HG03159 (cell line): Measurements from ENCODE around the gene CKB.
"Not testable (repeated sequence)": the region's sequence is repeated elsewhere in the genome, so short reads cannot be mapped to it uniquely, and the experiment has no call there.

Experiments
- ATAC-seq: cut with Tn5 transposase; IDR thresholded peaks from one replicate; pipeline ENCODE4 v1.9.1; 2021; ENCODE audit warnings: mild to moderate bottlenecking, moderate library complexity; ENCODE audit not compliant: unreplicated experiment

Gene CKB

DNA sequence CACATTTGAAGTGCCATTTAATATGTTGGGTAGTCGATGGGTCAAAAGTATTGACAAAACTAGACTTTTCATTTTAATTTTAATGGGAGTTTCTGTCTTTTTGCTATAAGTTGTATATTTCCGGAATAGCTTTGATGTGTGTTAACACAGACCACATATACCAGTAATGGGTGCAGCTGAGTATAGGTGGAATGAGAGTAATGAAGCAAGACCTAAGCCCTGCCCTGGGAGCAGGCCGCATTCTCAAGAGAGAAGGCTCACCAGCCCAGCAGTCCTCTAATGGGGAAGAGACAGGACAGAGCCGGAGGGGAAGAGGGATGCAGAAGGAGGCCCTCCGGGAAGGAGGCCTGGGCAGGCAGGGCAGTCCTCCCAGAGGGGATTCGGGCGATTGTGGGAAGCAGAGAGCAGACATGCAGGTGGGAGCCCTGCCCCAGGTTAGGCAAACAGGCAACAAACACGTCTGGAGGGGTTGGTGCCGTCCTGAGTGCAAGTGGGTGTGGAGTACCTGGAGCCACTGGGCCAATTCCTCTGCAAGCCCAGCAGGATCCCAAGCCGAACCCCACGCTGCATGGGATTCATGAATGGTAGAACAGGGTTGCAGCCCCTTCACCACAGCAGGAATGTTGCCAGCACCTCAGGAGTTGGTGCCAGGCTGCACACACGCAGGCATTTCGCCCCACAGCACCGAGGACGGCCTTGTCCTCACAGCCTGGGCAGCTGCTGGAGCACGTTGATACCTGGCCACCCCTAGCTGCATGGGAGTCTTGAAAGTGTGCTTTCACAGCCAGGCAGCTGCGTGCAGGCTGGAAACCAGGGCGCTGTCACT is 7.8 kb downstream of the CKB start:
- ATAC-seq: no peak

DNA sequence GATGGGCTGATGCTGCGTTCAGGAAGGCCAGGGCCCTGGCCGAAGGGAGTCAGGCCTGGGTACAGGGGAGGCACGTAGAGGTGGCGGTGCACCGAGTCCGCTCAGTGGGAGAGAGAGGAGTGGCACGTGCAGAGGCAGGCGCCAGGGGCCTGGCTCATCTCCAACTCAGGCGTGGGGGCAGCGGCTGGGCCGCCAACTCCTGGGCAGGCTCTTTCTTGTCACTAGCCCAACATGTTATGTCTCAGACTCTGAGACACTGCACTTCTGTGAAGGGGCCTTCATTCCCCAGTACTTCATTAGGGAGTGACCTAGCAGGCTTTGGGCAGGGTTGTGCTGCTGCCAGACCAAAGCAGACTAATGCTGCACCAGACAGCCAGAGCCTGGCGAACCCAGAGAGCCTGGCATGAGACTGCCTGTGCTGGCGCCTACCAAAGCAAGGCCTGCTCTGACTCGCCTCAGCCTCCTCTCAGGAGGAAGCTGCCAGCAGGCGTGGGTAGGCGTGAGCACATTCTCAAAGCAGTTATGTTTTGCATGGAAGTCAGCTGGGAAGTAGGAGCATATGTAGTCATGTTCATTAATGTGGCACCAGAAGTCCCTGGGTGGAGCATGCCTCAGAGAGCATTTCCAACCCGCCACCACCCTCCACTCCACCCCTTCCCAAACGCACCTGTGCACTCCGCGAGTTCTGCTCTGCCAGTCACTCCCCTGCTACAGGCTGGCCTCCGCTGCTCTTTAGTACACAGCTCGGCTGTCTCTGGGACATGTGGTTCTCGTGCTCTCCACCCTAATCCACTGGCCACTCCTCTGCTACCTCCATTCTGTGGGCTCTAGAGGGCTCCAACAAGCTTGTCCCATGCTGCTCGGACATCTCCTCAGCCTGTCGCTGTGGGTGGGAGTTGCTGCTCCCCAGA is 9.7 kb downstream of the CKB start:
- ATAC-seq: no peak

DNA sequence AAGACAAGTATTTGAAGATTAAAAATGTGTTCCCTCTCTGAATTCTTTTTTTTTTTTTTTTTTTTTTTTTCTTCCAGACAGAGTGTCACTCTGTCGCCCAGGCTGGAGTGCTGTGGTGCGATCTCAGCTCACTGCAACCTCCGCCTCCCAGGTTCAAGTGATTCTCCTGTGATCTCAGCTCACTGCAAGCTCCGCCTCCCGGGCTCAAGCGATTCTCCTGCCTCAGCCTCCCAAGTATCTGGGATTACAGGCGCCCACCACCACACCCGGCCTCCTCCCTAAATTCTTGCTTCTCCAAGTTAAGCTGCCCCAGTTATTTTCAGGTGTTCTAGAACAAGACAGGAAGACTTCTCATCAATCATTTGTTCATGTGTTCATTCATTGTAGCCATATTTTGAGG is 10.4 kb downstream of the CKB start:
- ATAC-seq: not testable (repeated sequence)

DNA sequence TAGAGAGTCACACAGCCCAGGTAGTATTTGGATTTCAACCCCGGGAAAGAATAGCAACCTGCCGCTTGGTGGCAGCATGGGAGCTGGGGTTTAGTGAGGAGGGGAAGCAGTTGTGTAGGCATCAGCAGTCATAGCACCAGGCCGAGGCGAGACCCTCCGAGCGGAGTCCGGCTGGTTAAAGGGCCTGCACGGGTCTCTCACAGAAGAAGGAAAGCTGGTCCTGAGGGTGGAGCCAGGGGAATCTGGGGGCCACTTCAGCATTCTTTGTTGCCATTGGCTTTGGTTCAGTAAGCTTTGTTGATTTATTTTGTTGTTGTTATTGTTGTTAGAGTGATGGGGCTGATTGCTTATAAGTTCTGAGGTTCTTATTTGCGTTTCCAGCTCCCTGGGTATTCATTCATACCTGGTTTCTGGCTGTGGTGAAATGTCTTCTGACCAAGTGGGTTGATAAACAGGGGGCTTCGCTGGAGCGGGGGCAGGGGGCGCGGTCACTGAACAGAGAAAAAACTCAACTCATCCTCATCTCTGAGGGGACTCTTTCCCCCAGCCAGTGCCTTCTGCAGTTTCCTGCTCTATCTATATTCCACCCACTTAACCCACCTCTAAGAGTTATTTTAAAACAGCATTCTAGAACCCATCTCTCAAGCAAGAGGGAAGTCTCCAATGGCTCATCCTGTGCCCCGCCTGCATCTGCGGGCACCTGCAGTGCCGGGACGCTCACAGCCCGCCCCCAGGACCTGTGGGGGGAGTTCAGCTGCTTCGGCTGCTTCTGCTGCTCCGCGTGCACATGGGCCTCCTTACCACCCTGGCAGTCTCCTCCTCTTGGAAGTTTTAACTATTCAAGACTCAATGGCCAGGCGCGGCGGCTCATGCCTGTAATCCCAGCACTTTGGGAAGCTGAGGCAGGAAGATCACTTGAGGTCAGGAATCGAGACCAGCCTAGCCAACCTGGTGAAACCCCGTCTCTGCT is 11.6 kb downstream of the CKB start:
- ATAC-seq: no peak

DNA sequence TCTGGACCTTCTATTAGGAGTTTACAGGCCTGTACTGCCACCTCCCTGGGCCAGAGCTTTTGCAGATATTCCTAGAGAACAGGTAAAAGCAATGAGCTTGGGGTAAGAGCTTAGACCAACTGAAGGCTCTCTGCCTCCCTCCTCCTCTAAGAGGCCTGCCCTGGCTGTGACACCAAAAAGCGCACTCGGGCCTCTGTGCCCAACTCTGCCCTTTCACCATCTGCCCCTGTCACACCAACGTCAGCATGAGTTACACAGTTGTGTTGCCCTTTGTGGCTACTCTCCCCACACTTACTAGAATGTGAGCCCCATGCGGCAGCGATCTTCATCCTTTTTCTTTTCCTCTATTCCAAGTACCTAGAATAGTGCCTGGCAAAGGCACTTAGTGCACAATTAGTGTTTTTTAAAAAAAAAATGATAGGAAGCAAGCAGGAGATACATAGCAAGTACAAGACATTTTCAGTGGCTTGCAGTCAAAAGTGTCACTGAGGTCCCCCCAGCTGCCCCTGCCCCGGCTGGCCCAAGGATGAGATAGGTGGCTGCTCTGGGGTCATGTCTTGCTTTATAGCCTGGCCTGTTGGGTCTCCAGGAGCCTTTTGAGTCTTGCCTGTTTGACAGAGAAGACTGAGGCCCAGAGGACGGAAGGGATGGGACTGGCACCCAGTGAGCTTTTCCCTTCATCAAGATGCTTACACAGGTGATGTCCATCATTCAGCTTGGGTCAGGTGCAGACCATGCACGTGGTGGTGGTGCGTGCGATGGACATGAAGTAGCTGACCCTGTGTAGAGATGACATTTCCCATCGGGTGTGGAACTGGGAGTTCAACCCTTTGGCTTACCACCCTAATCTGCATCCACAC is 12.5 kb downstream of the CKB start:
- ATAC-seq: no peak

DNA sequence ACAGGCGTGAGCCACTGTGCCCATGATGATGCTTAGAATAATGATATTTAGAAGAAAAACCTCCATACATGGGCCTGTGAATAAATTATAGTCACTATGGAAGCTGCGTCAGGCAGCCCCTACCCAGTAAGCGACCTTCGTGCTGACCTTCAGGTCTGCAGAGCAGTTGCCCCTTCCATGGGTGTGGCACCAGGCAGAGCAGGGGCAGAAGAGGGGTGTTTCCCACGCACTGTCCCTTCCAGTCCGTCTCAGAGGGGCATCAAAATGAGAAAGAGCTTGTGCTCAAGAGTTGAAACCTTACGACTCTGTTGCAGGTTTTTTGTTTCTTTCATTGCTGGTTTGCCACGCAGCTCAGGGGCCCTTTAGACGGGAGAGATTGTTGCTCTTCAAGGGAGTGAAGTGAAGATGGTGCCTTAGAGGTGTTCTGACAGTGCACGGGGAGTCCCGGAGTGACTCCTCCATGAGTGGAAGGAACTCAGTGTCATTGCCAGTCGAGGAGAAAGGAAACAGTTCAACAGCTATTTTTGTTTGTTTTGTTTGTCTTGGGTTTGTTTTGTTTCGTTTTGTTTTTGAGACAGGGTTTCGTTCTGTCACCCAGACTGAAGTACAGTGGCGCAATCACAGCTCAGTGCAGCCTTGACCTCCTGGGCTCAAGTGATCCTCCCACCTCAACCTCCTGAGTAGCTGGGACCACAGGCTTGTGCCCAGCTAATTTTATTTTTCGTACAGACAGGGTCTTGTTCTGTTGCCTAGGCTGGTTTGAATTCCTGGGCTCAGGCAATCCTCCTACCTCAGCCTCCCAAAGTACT is 13.9 kb downstream of the CKB start:
- ATAC-seq: no peak

DNA sequence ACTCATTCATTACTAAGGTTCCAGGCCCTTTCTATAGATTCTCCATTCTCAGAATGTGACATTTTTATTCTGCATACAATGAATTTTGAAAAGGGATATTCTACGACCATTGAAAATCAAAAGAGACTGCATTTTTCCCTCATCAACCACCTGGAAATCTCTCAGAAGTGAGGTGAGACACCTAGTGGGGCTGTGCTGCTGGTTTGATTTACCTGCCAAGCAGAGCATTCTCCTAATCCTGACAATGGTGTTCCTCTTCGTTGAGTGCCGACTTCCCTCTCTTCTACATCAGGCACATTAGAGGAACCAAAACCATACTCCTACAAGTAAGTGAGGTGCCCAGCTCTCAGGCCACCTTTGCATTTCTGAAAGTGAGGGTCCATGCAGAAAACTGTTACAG is 14.9 kb downstream of the CKB start:
- ATAC-seq: no peak

DNA sequence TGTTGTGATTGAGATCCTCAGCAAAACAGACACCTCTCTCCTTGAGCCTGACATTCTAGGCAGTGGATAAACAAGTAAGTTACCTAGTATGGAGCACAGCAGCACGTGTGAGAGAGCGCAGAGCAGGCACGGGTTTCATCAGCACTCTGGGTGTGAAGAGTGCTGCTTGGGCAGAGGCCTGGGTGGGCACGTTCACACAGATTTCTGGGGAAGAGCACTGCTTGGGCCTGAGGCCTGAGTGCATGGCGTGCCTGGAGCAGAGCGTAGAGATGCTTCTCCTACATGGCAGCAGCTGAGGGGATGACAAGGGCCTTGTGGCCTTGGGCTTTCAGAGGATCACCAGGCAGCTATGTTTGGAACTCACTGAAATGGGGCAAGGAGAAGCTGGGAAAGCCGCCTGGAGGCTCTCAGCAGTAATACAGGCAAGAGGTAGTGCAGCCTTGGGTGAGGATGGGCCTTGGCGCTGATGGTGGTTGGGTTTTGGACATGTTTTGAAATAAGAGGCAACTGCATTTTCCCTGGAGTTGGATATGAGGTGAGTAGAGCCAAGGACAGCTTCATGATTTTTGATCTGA is 17.6 kb downstream of the CKB start:
- no peak for ATAC-seq

DNA sequence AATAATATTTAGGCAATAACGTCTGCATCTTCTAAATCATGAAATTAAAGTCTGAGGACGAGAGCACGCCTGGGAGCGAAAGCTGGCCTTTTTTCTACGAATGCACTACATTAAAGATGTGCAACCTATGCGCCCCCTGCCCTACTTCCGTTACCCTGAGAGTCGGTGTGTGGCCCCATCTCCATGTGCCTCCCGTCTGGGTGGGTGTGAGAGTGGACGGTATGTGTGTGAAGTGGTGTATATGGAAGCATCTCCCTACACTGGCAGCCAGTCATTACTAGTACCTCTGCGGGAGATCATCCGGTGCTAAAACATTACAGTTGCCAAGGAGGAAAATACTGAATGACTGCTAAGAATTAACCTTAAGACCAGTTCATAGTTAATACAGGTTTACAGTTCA is 19.3 kb downstream of the CKB start:
- ATAC-seq: no peak

DNA sequence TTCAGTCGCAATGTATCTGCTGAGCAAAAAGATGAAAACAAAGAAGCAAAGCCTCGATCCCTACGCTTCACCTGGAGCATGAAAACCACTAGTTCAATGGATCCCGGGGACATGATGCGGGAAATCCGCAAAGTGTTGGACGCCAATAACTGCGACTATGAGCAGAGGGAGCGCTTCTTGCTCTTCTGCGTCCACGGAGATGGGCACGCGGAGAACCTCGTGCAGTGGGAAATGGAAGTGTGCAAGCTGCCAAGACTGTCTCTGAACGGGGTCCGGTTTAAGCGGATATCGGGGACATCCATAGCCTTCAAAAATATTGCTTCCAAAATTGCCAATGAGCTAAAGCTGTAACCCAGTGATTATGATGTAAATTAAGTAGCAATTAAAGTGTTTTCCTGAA is 19.8 kb downstream of the CKB start:
- no peak for ATAC-seq

DNA sequence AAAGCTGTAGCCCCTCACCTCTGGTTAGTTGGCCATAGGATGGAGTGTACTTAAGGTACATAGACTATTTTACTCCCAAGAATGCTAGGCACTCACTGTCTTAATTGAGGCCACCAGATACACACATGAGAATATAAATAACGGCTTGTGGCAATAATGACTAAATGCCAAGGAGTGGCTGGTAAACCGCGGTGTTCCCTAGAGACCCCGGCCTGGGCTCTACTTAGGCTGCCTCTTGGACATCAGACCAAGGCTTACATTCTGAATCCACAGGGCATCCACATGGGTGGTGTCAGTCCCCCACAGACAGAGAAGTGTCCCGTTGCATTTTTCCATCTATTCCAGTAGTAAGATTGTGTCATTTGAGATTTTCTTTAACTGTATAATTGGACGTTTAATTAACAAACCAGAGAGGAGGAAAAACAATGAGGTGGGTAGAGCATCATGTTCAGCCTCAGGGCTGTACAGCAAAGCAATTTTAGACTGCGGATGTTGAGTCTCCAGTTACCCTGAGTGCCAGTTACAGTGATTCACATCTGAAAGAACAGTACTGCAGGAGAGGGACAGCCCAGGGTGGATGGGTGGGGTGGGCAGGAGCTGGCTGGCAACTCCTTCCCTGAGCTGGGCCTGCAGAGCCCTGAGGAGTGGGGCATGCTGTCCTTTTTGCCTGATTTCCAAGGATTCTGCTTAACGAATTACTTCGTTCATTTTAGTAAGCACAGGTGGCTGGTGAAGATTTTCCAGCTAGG is 20.5 kb downstream of the CKB start:
- no peak for ATAC-seq

DNA sequence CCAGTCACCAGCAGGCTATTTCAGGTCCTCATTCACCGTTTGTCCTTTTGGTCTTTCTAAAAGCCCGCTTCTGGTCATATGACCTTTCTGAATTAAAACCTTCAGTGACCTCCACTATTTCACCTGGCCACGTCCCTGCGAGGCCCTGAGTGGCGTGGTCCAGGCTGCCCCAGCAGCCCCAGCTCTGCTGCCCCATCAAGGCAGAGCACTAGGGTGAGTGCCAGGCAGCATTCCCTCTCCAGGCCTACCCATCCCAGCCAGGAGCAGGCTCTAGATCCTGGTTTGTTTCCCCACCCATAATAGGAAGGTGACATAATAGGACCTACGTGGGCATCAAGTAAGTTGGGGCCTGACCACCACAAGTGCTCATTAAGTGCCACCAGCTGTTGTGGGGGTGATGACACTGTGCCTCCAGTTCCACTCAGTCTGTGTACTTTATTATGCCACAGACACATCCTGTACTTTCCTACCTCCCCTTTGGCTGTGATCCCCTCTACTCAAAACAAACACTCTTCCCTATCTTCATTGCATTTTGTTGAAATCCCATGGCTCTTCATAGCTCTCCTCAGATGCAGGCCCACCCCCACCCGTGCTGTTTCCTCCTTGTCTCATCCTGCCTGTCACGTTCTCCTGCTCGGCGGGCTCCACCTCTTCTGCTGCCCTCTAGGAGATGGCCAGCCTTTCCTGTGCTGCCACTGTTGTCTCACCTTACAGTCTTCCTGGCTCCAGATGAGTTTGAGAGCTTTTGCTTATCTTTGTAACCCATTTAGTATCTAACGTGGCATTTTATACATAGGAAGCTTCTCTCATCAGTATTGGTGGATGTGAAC is 21.4 kb downstream of the CKB start:
- ATAC-seq: no peak

DNA sequence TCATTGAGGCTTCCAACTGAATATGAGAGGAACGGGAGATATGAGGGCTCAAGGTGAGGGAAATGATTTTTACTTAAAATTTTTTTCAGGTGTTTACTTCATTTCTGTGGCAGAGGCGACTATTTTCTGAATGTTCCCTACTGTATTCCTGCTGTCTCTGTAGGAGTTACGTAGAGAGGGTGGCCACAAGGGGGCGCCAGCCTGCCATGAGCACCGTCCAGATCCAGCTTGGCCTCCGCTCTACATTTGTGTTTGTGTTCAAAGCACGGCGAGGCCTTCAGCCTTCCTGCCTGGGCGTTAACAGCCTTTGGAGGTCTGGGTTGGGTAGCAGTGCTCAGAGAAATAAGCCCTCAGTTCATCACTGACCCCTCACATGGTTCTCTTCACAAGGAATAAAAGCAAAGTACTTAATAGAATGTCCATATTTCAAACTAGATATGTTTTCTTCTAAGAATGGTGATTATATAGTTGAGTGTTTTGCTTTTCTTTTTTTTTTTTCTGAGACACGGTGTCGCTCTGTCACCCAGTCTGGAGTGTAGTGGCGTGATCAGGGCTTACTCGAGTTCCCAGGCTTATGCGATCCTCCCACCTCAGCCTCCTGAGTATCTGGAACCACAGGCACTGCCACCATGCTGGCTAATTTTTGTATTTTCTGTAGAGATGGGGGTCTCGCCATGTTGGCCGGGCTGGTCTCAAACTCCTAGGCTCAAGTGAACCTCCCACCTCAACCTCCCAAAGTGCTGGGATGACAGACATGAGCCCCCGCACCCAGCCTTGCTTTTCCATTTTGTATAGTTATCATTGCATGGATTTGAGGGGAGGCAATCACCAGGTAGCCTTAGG is 22.3 kb downstream of the CKB start:
- ATAC-seq: no peak

DNA sequence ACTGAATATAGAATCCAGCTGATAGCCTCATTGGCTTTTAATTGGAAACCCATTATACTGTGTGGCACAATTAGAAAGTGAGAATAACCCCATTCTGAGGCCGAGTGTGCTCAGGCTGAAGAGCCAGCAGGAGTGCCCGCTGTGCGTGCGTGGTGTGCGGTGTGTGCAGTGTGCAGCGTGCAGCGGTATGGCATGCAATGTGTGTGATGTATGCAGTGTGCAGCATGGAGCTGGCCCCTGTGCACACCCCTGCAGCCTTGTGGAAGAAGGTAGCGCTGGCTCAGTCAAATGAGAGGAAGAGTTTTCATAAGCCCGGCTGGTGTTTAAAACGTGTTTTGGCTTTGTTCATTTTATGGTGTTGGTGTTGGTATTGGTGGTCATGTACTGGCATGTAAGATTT is 22.9 kb downstream of the CKB start:
- no peak for ATAC-seq

DNA sequence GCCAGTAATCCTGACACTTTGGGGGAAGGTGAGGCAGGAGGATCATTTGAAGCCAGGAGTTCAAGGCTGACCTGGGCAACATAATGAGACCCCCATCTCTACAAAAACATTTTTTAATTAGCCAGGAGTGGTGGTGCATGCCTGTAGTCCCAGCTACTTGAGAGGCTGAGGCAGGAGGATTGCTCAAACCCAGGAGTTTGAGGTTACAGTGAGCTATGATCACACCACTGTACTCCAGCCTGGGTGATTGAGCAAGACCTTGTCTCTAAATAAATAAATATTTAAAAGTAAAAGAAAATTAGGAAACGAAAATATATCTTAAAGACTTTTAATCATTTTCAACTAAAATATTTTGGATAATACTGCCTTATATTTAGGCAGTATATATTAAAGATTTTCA is 25.9 kb downstream of the CKB start:
- no peak for ATAC-seq

DNA sequence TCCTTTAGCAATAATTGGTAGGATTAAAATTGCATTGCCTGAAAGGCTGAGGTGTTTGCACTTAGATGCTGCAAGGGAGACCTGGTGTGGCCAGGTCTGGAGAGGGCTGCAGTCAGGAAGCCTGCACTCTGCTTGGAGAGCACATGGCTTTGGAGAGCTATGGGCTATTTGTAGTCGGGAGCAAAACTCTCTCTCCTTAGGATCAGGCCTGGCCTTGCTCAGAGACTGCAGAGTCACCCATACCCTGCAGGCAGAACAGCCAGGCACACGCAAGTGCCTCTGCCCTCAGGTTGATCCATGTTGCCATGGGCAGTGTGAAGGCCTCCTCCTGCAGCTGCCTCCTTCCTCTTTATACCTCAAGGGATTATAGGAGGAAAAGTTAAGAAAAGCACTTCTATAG is 26.8 kb downstream of the CKB start:
- ATAC-seq: no peak
